GM19193 (cell line): ENCODE results near the gene NDUFB7.

Source experiments
- POLR2A ChIP-seq: IDR thresholded peaks from 4 replicates; pipeline ENCODE4 v1.6.1; 2011; ENCODE audit not compliant: insufficient read depth, insufficient read length; ENCODE audit errors: extremely low read depth

The NDUFB7 gene

DNA sequence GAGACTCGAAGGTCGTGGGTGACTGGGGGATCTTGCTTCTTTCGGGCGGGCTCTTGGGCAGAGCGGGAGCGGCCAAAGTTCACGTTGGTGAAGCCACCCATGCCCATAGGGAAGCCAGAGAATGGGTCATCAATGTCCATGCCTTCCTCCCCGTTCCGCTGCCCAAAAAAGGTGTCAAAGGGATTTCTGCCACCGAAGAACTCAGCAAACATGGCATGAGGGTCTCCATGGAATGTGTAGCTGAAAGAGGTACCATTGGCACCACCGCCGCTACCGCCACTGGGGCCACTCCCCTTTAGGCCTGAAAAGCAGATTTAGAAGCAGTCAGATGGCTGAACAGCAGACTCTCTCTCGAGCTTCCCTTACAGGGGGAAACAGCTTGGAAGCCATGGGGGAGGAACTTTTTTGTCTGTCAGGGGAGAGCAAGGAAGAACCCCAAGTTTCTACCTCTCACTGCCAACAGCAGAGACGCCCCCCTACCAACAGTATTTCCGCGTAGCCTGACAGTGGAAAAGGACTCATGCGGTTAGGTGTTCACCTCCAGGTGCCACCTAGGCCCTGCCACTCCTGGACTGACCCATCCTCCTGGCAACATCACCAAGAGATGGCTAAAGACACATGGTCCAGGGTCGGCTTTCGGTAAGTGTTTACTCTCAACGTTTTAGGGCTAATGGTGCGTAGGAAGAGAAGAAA lies 55.0 kb downstream of the NDUFB7 start:
- TF ChIP-seq POLR2A, result no peak
